Measurements from ENCODE around the gene EVC2. TPM values are rescaled to one million over a fixed set of nuclear protein-coding genes. Genes with fewer than 3 reads are reported as not detected.

EVC2 gene, protein sequence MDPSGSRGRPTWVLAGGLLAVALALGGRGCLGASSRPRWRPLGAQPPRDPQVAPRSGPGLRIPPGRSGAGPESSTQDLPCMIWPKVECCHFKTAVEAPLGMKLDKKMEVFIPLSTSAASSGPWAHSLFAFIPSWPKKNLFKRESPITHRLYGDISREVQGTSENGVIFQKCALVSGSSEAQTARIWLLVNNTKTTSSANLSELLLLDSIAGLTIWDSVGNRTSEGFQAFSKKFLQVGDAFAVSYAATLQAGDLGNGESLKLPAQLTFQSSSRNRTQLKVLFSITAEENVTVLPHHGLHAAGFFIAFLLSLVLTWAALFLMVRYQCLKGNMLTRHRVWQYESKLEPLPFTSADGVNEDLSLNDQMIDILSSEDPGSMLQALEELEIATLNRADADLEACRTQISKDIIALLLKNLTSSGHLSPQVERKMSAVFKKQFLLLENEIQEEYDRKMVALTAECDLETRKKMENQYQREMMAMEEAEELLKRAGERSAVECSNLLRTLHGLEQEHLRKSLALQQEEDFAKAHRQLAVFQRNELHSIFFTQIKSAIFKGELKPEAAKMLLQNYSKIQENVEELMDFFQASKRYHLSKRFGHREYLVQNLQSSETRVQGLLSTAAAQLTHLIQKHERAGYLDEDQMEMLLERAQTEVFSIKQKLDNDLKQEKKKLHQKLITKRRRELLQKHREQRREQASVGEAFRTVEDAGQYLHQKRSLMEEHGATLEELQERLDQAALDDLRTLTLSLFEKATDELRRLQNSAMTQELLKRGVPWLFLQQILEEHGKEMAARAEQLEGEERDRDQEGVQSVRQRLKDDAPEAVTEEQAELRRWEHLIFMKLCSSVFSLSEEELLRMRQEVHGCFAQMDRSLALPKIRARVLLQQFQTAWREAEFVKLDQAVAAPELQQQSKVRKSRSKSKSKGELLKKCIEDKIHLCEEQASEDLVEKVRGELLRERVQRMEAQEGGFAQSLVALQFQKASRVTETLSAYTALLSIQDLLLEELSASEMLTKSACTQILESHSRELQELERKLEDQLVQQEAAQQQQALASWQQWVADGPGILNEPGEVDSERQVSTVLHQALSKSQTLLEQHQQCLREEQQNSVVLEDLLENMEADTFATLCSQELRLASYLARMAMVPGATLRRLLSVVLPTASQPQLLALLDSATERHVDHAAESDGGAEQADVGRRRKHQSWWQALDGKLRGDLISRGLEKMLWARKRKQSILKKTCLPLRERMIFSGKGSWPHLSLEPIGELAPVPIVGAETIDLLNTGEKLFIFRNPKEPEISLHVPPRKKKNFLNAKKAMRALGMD
- total RNA-seq = under 1 TPM; 0.22 to 0.25 TPM

DNA sequence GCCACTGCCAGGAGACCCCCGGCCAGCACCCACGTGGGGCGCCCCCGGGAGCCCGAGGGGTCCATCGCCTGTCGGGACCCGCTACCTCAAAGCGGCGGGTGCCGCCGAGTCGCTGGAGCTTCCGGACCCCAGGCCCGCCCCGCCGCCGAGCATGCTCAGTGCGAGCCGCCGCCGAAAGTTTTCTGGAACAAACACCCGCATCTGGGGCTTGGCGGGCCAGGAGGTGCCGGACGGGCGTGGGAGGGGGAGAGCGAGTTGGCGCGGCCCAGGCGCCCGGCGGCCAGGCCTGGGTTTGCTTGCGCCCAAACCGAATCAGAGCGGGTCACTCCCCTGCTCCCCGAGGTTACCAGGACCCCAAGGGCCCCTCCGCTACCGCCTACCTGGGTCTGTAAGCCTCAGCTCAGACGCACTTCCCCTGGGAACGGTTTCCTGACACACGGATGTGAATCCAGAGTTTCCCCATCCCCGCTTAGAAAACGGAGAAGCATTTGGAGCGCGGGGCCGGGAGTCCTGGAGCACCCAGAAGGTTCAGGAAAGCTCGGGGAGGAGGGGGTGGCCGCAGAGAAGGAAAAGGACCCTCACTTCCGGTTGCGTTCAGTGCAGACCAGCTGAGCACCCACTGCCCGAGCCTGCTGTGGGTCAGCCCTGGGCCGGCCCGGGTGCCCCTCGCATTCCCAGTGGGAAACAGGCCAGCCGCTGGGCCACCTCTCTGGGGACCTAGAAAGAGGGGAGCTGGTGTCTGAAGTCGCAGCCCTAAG is at the start of gene EVC2:
EVC2 (minus strand) TSS at position 111 of the 758 bp plus-strand sequence; CDS start at position 65, 46 bp downstream.

DNA sequence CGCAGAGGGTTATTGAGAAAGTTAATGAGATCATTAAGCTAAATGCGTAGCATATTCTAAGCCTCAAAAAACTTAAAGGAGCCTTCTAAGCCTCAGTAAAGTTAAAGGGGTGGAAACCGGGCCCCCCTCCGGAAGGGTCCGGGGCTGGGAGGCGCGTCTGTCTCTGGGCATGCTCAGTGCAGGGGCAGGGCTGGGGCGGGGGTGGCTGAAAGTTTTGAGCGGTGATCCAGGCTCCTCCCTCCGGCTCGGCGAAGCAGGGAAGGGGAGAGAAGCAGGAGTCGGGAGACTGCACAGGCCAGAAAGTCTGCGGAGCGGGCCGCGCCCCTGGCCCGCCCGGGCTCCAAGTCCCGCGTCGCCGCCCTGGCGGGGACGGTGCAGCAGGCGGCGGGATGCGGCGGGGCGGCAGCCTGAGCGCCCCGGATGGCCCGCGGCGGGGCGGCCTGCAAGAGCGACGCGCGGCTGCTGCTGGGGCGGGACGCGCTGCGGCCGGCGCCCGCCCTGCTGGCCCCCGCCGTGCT is 2.7 kb upstream of the EVC2 start, which contains the start of gene EVC:
EVC (plus strand) TSS at position 241 of the 518 bp plus-strand sequence; CDS start at position 421, 180 bp downstream.

Other genes starting within 250 kb of the EVC2 start
- gene EVC, start 2.6 kb upstream of the EVC2 start, total RNA-seq = under 1 TPM; 0.23 to 0.34 TPM
- gene CRMP1, start 184.5 kb upstream of the EVC2 start, total RNA-seq = not detected

Measured in activated naive CD4-positive, alpha-beta T cell treated with anti-CD3 and anti-CD28 coated beads, Interleukin-2, amount 10 ng/mL, durations not matched to agents 5 hours and 36 hours (primary cell).